ENCODE data around the gene TMEM184B. TPM values are rescaled to one million over a fixed set of nuclear protein-coding genes. Genes with fewer than 3 reads are reported as not detected.

The TMEM184B gene
- total and polyA plus RNA-seq, 2 of the 8 experiments (the other 6 are each of a cell fraction or from before 2014, with no cell fraction given), result 41.6 to 81.0 TPM

DNA sequence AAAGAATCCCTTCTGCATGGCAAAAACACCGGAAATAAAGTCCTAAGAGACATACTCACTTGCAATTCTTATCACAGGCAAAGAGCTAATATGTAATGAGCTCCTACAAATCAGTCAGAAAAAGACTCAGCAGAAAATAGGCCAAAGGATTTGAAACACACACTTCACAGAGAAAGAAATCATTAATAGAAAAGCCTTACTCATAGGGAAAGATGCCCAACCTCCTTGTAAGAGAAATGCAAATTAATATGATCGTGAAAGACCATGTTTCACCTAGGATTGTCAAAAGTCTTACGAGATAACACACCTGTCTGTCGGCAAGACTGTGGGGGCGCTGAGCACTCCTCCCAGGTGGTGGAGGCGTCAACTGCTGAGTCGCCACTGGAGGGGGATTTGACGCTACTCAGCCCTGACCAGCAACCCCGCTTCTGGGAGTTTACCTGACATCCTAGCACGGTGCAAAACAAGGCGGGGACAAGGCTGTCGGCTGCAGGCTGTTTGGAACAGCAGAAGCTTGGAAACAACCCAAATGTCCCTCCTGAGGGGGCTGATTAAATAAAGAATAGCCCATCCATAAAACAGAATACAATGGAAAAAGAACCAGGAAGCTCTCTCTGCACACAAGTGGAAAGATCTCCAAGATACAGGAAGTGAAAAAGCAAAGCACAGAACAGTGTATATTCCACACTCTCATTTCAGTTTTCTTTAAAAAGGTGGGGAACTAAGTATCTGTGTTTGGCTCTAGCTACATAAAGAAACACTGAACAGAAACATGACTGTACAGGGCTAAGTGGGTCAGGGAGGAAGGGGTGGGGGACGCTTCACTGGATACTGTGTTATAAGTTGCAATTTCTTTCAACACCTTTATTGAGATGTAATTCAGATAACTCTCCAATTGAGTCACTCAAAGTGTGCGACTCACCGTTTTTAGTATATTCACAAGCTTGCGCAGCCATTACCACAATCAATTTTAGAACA lies 33.0 kb upstream of the TMEM184B start (continued):
- TF ChIP-seq CTCF (IDR thresholded peaks at IDR 0.05; ENCODE audit: control extremely low read depth in 1 of 3, insufficient read depth in 1 of 3, low read depth in 1 of 3, low read length in 3 of 3) (peak; percentile 59 to 73 (median 65)), SIN3A (conservative IDR thresholded peaks at IDR 0.05 in 1 of 2, IDR thresholded peaks at IDR 0.05 in 1 of 2; ENCODE audit: low read depth in 1 of 2, low read length in 2 of 2) (peak; percentile 69 to 83; a peak in 2 of 4 replicates), NANOG (IDR thresholded peaks at IDR 0.05; ENCODE audit: insufficient read depth, low read depth, low read length, poor library complexity, severe bottlenecking) (peak; percentile 47)
